HG02840 (cell line): ENCODE results near the gene KLK10.
"Not testable (repeated sequence)": the region's sequence is repeated elsewhere in the genome, so short reads cannot be mapped to it uniquely, and the experiment has no call there.

Source experiments
- ATAC-seq: cut with Tn5 transposase; IDR thresholded peaks from one replicate; pipeline ENCODE4 v1.9.1; 2021; ENCODE audit warnings: mild to moderate bottlenecking, moderate library complexity, moderate number of reproducible peaks; ENCODE audit not compliant: unreplicated experiment, low FRiP score

The KLK10 gene

GRCh38 chr19:50972795-50973376 is 46.6 kb downstream of the KLK10 start:
- ATAC-seq = no peak

DNA sequence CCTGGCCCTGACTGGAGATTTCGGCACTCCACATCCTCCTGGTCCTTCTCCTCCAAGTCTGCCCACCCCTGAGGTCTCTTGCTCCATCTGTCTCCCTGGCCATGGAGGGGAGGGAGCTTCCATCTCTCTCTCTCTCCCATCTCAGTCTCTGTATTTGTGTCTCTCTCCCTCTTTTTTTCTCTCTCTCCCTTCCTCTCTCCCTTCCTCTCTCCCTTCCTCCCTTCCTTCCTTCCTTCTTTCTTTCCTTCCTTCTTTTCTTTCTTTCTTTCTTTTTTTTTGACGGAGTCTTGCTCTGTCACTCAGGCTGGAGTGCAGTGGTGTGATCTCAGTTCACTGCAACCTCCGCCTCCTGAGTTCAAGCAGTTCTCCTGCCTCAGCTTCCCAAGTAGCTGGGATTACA is 49.7 kb downstream of the KLK10 start:
- not testable (repeated sequence) for ATAC-seq

DNA sequence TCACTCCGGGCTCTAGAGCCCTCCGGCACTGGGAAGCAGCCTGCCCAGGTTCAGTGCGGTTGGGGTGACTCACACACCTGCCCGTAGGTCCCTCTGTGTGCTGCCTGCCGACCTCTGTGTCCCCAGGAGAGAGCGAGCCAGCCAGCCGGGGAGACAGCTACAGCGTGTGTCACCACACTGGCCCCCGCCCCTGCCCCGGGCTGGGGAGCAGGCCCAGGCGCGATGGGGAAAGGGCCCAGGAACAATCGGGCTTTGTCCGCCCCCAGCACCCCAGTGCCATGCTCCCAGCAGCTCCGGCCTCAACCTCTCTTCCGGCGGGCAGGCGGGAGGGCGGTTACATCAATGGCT is 50.1 kb downstream of the KLK10 start, which contains the start of gene KLK6:
Gene KLK6, minus strand, starts transcription at position 179 of the 348 bp plus-strand sequence. CDS start 1,487 bp downstream, outside the sequence.
- no peak for ATAC-seq

DNA sequence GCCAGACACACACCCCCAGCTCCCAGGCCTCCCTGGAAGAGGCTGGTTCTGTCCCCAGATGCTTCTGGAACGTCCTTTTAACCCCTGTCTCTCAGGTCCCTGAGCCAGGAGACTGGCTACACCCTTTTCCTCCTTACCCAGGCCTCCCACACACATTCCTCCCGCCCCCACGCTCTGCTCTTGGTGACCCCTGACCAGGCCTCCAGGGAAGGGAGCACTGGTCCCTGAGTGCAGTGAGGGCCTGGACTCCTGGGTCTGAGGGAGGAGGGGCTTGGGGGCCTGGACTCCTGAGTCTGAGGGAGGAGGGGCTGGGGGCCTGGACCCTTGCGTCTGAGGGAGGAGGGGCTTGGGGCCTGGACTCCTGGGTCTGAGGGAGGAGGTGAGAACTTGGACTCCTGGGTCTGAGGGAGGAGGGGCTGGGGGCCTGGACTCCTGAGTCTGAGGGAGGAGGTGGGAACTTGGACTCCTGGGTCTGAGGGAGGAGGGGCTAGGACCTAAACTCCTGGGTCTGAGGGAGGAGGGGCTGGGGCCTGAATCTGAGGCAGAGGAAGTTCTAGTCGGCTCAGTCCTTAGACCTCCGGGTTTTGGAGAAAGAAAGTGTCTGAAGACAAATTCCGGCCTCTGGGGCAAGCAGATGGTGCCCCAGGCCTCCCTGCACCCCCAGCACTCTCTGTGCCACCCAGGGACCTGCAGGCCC is 50.6 kb downstream of the KLK10 start:
- no peak for ATAC-seq

GRCh38 chr19:50967929-50968715 is 51.4 kb downstream of the KLK10 start:
- ATAC-seq = no peak

- no peak for ATAC-seq
Measured at GRCh38 chr19:50964266-50964665, 55.2 kb downstream of the KLK10 start.

GRCh38 chr19:50963381-50963780 is 56.1 kb downstream of the KLK10 start:
- no peak for ATAC-seq
